Bladder microvascular endothelial cell (primary cell): ENCODE measurements around the gene PTPRZ1. TPM values are rescaled to one million over a fixed set of nuclear protein-coding genes. Genes with fewer than 3 reads are reported as not detected.

Experiments used
- total RNA-seq: library from RNA; depleted of rRNA; stranded (reverse); fragments of >200 nt; gene quantifications from 2 replicates; pipeline ENCODE4 v1.2.3, GENCODE V29; 2014

The PTPRZ1 gene
- total RNA-seq, result under 0.01 TPM in 1 of 2 replicates, not detected in the other

DNA sequence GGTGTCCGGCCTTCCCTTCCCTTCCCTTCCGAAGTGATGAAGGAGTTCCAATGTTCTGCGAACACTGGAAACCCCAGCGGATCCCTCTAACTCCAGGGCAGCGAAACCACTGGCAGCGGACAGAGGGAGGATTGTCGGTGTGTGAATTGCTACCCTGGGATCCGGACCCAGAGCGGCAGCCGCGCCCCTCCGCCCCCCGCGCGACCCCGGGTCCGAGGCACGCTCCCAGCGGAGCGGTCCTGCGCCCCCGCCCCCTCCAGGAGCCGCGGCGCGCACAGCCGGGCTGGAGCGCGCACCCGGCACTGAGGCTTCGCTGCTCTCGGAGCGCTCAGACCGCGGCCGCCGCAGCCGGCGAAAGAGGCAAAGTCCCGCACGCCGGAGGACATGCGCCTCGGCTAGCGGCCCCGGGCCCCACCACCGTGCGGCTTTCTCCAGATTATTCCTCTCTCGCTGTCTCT, at the start of gene PTPRZ1:
Gene PTPRZ1, plus strand, starts transcription at position 331 of the 458 bp plus-strand sequence. CDS start 339 bp downstream, outside the sequence.

